Measurements from ENCODE around the gene CACHD1.

The CACHD1 gene

DNA sequence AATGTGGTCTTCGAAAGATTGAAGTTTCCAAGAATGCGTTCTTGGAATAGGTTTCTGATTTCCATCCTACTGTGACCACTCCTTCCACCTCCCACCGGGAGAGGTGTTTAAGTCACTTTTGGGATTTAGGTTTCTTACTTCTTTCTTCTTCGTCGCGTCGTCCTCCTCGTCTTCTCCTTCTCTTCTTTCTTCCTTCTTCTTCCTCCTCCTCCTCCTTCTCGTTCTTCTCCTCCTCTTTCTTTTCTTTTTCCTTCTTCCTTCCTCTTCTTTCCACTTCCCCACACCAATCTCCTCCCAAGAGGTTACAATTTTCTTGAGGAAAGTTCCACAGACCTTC lies 2.1 kb downstream of the CACHD1 start:
- TF ChIP-seq, protein P1, sequence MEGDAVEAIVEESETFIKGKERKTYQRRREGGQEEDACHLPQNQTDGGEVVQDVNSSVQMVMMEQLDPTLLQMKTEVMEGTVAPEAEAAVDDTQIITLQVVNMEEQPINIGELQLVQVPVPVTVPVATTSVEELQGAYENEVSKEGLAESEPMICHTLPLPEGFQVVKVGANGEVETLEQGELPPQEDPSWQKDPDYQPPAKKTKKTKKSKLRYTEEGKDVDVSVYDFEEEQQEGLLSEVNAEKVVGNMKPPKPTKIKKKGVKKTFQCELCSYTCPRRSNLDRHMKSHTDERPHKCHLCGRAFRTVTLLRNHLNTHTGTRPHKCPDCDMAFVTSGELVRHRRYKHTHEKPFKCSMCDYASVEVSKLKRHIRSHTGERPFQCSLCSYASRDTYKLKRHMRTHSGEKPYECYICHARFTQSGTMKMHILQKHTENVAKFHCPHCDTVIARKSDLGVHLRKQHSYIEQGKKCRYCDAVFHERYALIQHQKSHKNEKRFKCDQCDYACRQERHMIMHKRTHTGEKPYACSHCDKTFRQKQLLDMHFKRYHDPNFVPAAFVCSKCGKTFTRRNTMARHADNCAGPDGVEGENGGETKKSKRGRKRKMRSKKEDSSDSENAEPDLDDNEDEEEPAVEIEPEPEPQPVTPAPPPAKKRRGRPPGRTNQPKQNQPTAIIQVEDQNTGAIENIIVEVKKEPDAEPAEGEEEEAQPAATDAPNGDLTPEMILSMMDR (IDR thresholded peaks at IDR 0.05; ENCODE audit: low read length, missing control alignments): no peak
- H3K4me3 ChIP-seq (replicated peaks; ENCODE audit: low read depth, low read length): peak overlapping the region; percentile 59
- no peak for DNase-seq (ENCODE audit: low read depth)

DNA sequence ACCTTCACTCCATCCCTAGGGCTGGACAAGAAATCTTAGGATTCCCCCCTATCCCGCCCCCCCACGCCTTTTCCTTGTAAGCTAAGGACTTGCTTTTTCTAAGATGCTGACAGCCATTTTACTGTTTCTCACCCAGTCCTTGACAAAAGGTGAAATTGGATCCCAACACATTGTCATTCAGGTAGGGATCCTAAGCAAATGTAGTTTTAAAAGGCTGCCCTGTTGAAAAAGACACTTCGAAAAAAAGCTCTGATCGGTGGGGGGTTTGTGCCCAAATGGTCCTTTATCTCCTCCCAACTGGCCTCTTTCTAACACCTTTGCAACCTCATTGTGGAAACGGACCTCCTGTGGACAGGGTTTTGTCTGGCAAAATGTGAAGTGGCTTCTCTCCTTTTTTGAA lies 2.9 kb downstream of the CACHD1 start:
- DNase-seq (ENCODE audit: low read depth): no peak
- TF ChIP-seq, protein P1 (IDR thresholded peaks at IDR 0.05; ENCODE audit: low read length, missing control alignments): no peak
- no peak overlapping the region for H3K4me3 ChIP-seq (replicated peaks; ENCODE audit: low read depth, low read length)

DNA sequence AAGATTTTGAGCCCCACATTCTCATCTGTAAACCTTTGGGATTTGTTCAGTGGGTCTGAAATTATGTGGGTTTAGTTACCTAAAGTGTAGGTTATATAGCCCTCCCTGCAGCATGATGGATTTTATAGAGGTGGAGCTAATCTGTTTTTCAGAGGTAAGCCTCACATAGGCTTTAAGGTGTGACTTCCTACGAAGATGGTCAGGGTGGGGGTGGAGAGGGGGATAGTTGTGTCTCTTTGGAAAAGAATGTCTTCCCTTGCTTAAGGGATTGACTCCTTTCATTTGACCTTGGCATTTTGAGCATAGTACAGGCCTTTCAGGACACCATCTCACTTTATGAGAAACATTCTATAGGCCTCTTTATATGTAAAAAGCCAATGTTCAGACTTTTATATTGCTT lies 3.4 kb downstream of the CACHD1 start:
- TF ChIP-seq, protein P1 (IDR thresholded peaks at IDR 0.05; ENCODE audit: low read length, missing control alignments): no peak
- no peak overlapping the region for H3K4me3 ChIP-seq (replicated peaks; ENCODE audit: low read depth, low read length)
- no peak for DNase-seq (ENCODE audit: low read depth)

DNA sequence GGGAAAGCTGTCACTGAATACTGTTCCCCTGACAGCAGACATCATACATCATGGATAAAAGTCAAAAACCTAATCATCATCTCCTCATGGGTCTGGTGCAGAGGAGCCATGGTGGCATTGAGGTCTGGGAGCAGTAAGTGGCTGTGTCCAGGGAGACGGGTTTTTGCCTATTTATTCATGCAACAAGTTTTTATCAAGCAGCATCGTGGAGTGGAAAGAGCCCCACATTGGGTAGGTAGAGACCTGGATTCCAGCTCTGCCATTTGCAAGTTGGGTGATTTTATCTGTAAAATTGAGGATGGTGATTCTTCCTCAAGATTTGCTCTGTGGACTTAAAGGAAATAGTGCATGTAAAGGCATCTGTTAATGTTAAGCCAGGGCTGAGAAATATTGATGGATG lies 4.2 kb downstream of the CACHD1 start:
- no peak for DNase-seq (ENCODE audit: low read depth)
- TF ChIP-seq, protein P1 (IDR thresholded peaks at IDR 0.05; ENCODE audit: low read length, missing control alignments): no peak
- no peak overlapping the region for H3K4me3 ChIP-seq (replicated peaks; ENCODE audit: low read depth, low read length)

DNA sequence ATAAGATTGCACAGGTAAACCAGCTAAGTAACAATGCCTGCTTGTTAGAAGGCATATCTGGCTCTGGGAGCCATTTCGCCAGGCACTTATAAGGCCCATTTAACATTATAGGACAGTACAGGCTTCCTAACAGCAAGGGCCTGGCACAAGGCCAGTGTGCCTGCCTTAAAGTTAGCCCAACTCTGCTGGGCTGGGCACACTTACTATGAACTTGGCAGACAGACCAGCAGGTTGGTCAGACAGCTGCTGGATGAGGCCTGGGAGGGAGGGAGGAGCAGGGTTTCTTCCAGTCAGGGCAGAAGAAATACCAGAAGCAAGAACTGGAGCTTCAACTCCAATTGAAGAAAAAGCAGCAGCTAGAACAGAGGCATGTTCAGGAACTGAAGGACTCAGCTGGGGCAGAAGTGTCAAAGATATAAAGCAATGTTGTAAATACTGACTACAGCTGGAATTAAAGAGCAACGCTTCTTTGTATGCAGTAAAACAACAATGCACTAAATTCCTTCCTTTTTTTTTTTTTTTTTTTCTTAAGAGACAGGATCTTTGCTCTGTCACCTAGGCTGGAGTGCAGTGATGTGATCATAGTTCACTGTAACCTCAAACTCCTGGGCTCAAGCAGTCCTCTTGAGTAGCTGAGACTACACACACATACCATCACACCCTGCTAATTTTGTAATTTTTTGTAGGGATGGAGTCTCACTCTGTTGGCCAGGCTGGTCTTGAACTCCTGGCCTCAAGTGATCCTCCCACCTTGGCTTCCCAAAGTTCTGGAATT lies 4.9 kb downstream of the CACHD1 start:
- no peak overlapping the region for H3K4me3 ChIP-seq (replicated peaks; ENCODE audit: low read depth, low read length)
- DNase-seq (ENCODE audit: low read depth): peak; percentile 7
- TF ChIP-seq, protein P1 (IDR thresholded peaks at IDR 0.05; ENCODE audit: low read length, missing control alignments): no peak

DNA sequence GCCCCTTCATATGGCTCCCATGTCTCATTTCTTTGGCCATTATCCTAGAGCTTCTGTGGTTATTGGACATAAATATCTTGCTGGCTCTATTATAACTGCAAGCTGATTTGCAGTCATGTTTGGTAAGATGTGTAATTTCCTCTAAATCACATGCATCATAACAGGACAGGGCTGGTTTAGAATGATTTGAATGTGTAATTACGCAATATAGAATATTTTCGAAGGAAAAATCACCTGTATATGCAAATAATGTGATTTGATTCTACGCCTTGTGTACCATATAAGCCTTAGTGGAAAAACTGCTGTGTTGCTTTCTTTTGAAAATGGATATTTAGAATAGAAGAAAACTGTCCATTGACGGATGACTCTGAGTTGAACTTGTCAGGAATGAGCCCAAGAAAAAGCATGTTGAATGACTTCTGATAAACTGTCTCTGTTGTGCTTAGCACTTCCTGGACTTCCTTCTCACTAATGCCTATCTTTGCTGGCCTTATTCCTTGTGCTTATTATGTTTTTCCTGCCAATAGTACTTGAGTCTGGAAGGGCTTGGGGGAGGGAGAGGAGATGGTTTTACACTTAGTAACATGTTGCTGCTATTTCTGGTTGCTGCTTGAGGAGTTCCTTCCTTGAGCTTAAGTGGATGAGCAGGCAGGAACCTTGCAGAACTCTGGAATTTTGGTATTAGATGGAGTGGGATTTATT lies 6.5 kb downstream of the CACHD1 start:
- peak; percentile 83 for DNase-seq (ENCODE audit: low read depth)
- H3K4me3 ChIP-seq (replicated peaks; ENCODE audit: low read depth, low read length): no peak overlapping the region
- TF ChIP-seq, protein P1 (IDR thresholded peaks at IDR 0.05; ENCODE audit: low read length, missing control alignments): no peak
